Tibial nerve (tissue), 4 donors: ENCODE data around the gene BMP8B.

Experiments
- CTCF ChIP-seq, 5 experiments: fragments of 200-600 bp in 3 of 5; fragments of 450-650 bp in 2 of 5; sonication (generic) in 3 of 5; IDR thresholded peaks; one replicate each; pipeline ENCODE4 v1.5.1; 2016 to 2019; ENCODE audit warnings: antibody characterized with exemption in 5 of 5, mild to moderate bottlenecking in 3 of 5, moderate library complexity in 2 of 5
- EP300 ChIP-seq, 2 donors: sonication (generic); formaldehyde crosslinking; IDR thresholded peaks; one replicate each; pipeline ENCODE4 v1.6.1; 2017; ENCODE audit warnings: antibody characterized with exemption in 2 of 2, mild to moderate bottlenecking in 1 of 2
- POLR2A ChIP-seq, 2 donors: fragments of 450-650 bp; IDR thresholded peaks; one replicate each; pipeline ENCODE4 v1.6.1; 2017; ENCODE audit warnings: antibody characterized with exemption in 2 of 2, mild to moderate bottlenecking in 2 of 2, moderate library complexity in 2 of 2

DNA sequence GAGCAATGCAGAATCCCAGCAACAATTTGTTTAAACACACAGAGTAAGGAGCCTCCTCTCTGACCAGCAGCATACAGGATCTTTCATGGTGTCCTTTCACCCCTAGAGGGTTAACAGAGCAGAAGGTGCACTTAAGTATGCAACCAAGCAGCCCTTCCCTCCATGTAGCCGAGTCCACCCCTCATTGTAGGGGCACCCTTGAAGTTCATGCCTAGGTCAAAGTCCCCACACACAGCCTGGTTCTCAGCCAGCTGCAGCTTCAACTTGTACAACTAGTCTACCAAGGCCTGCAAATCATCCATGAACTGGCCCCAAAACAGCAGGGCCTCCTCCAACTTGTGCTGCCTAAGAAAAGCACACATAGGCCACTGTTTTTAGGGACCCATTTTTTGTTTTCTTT lies 7.0 kb upstream of the BMP8B start:
- TF ChIP-seq CTCF (IDR thresholded peaks at IDR 0.05) (no peak), POLR2A (IDR thresholded peaks at IDR 0.05) (no peak), EP300 (IDR thresholded peaks at IDR 0.05) (no peak)
